Hematopoietic multipotent progenitor cell treated with erythropoietin and hydrocortisone succinate and interleukin-3 and kit ligand, for 6 days (in vitro differentiated cells): Measurements from ENCODE around the gene RPL15.
"Not testable (repeated sequence)": the region's sequence is repeated elsewhere in the genome, so short reads cannot be mapped to it uniquely, and the experiment has no call there.

Experiments used
- DNase-seq: peaks from one replicate; pipeline ENCODE4 v3.0.0-alpha.2; 2015

Gene RPL15

GRCh38 chr3:23889950-23890349, 27.0 kb upstream of the RPL15 start:
- no peak for DNase-seq

- DNase-seq, result no peak
Measured at GRCh38 chr3:23894254-23895061, 22.5 kb upstream of the RPL15 start.

- DNase-seq, result no peak
Measured at GRCh38 chr3:23895181-23895580, 21.8 kb upstream of the RPL15 start.

- DNase-seq, result no peak
Measured at GRCh38 chr3:23900744-23901143, 16.2 kb upstream of the RPL15 start.

- peak; percentile 52 for DNase-seq
Measured at GRCh38 chr3:23904545-23904944, 12.4 kb upstream of the RPL15 start.

GRCh38 chr3:23909341-23909740, 7.6 kb upstream of the RPL15 start:
- no peak for DNase-seq

GRCh38 chr3:23911397-23911796, 5.5 kb upstream of the RPL15 start:
- DNase-seq, result no peak

- not testable (repeated sequence) for DNase-seq
Measured at GRCh38 chr3:23912335-23912734, 4.6 kb upstream of the RPL15 start.

- no peak for DNase-seq
Measured at GRCh38 chr3:23913182-23913581, 3.8 kb upstream of the RPL15 start.

- DNase-seq, result no peak
Measured at GRCh38 chr3:23913873-23914743, 2.8 kb upstream of the RPL15 start.

GRCh38 chr3:23915537-23916108, 1.3 kb upstream of the RPL15 start:
- DNase-seq, result peak; percentile 32

- DNase-seq, result peak; percentile 48
Measured at GRCh38 chr3:23916152-23916885, 613 bp upstream of the RPL15 start.

GRCh38 chr3:23917679-23918303, 859 bp downstream of the RPL15 start:
- peak; percentile 81 for DNase-seq

GRCh38 chr3:23918331-23918730, 1.4 kb downstream of the RPL15 start:
- not testable (repeated sequence) for DNase-seq

- DNase-seq, result no peak
Measured at GRCh38 chr3:23919628-23920027, 2.7 kb downstream of the RPL15 start.

- DNase-seq, result no peak
Measured at GRCh38 chr3:23920151-23920655, 3.3 kb downstream of the RPL15 start.

GRCh38 chr3:23921052-23921511, 4.2 kb downstream of the RPL15 start:
- peak; percentile 47 for DNase-seq

GRCh38 chr3:23923786-23924185, 6.9 kb downstream of the RPL15 start:
- DNase-seq, result no peak

- DNase-seq, result no peak
Measured at GRCh38 chr3:23926246-23926645, 9.3 kb downstream of the RPL15 start.

GRCh38 chr3:23926736-23927135, 9.8 kb downstream of the RPL15 start:
- DNase-seq, result no peak

GRCh38 chr3:23928524-23928923, 11.6 kb downstream of the RPL15 start:
- DNase-seq, result no peak

- DNase-seq, result no peak
Measured at GRCh38 chr3:23931597-23931996, 14.7 kb downstream of the RPL15 start.
